ENCODE results near the gene NSMCE1. TPM values are rescaled to one million over a fixed set of nuclear protein-coding genes. Genes with fewer than 3 reads are reported as not detected.

Gene NSMCE1
- total RNA-seq, 1 experiment from 2014 or later, result 19.3 TPM

- no peak overlapping the region for H2BK15ac ChIP-seq (ENCODE audit: low read depth, low read length)
- no peak overlapping the region for H3T11ph ChIP-seq (ENCODE audit: low read length)
- H2BK120ac ChIP-seq (ENCODE audit: low read depth, low read length, poor library complexity, severe bottlenecking), result no peak overlapping the region
- H2AK5ac ChIP-seq (ENCODE audit: insufficient read length, low read length), result no peak overlapping the region
- H3K23me2 ChIP-seq (ENCODE audit: insufficient read length, low read depth, low read length, poor library complexity, severe bottlenecking), result no peaks in the 10 kb centered on the region
- no peak overlapping the region for H4K91ac ChIP-seq (ENCODE audit: insufficient read length, low read depth, low read length)
- H2AFZ ChIP-seq (ENCODE audit: low read length), result no peak overlapping the region
- H3K27ac ChIP-seq (ENCODE audit: insufficient read length, low read depth, low read length), result no peak overlapping the region
- H3K56ac ChIP-seq (ENCODE audit: insufficient read length, low read depth, low read length), result no peak overlapping the region
- H3K9me3 Mint-ChIP-seq, result no peaks in the 10 kb centered on the region
- no peaks in the 10 kb centered on the region for H3K79me2 ChIP-seq (ENCODE audit: insufficient read depth, low read length)
- H2BK12ac ChIP-seq (ENCODE audit: insufficient read length, low read depth, low read length), result no peak overlapping the region
- no peak overlapping the region for H2BK20ac ChIP-seq (ENCODE audit: low read depth, low read length, poor library complexity, severe bottlenecking)
- no CpG with 5 or more reads among the region's 6 CpGs for WGBS (ENCODE audit: extremely low coverage, insufficient read length, low lambda C conversion rate)
- H3K14ac ChIP-seq (ENCODE audit: insufficient read depth, low read length), result no peak overlapping the region
- H4K8ac ChIP-seq (replicated peaks; ENCODE audit: insufficient read length, low read depth, low read length), result no peak overlapping the region
- no peaks in the 10 kb centered on the region for H3K9me3 ChIP-seq (ENCODE audit: control insufficient read depth, low read depth, low read length)
- H3K9ac ChIP-seq (ENCODE audit: extremely low read depth, insufficient read length, low read length), result no peak overlapping the region
- peaks cover 1% of the 10 kb centered on the region; the same call in 1 of the 2 replicates for H3K27me3 Mint-ChIP-seq (ENCODE audit: low read depth)
- no peaks in the 10 kb centered on the region for H3K79me1 ChIP-seq (ENCODE audit: insufficient read depth, low read depth, low read length, poor library complexity, severe bottlenecking)
- H2BK5ac ChIP-seq (ENCODE audit: insufficient read length, low read length), result no peak overlapping the region
- H3K4me2 ChIP-seq (ENCODE audit: insufficient read depth, insufficient read length, low read length), result no peak overlapping the region
- no peaks in the 10 kb centered on the region for H3K27me3 ChIP-seq (ENCODE audit: insufficient read depth, low read length)
- H3K4me1 Mint-ChIP-seq, result peaks cover 9 to 21% of the 10 kb centered on the region in 2 experiments
- no peak overlapping the region for H3K18ac ChIP-seq (ENCODE audit: insufficient read length, low read depth, low read length)
- no peak for DNase-seq
- H3K27ac Mint-ChIP-seq, result no peak overlapping the region
- no peak overlapping the region for H3K4ac ChIP-seq (ENCODE audit: low read depth, low read length)
- H4K20me1 ChIP-seq (ENCODE audit: control insufficient read depth, insufficient read depth, insufficient read length), result no peaks in the 10 kb centered on the region
- no peak overlapping the region for H3K23ac ChIP-seq (ENCODE audit: insufficient read length, low read depth, low read length)
- H3K36me3 Mint-ChIP-seq (ENCODE audit: insufficient read depth in 1 of 3, low read depth in 3 of 3), result 0 out of 7 replicates have a peak, but pooled peaks cover 0 to 2% (median 0%) of the 10 kb centered on the region in 3 experiments
- no peaks in the 10 kb centered on the region for H3K4me1 ChIP-seq (ENCODE audit: insufficient read depth, low read length)
- TF ChIP-seq CTCF (conservative IDR thresholded peaks at IDR 0.05), result no peak
- H3K4me3 Mint-ChIP-seq, result no peak overlapping the region
- H4K5ac ChIP-seq (ENCODE audit: insufficient read length, low read depth, low read length), result no peak overlapping the region
Observed at GRCh38 chr16:27233731-27234130, 34.8 kb downstream of the NSMCE1 start.

Measured in H9 (cell line).